GM10266 (cell line): Measurements from ENCODE around the gene STARD13.

ENCODE experiments used
- DNase-seq: peaks from one replicate; pipeline ENCODE4 v3.0.0; 2012; ENCODE audit errors: extremely low spot score
- TF ChIP-seq, protein P1 (sequence below): IDR thresholded peaks from 2 replicates; pipeline ENCODE4 v1.5.1; 2012; ENCODE audit warnings: mild to moderate bottlenecking, low read depth; ENCODE audit not compliant: control insufficient read depth, insufficient read depth; ENCODE audit errors: missing control alignments

The STARD13 gene

DNA sequence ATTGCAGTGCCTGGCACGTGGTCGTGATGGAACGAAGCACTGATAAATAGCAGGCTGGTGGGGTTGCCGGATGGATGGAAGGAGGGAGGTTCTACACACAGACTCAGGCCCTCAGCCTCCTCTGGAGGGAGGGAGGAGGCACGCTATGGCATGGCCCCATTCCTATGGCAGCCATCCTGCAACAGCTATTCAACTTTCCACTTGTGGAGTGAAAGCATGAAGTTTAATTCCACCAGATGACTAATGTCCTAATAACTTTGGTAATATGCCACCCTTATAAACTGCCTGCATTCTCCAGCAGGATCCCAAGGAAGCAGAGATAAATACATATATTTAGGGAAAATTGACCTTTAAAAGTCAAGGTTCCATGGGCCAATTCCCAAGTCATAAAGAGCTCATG lies 176.9 kb downstream of the STARD13 start:
- TF ChIP-seq, protein P1, sequence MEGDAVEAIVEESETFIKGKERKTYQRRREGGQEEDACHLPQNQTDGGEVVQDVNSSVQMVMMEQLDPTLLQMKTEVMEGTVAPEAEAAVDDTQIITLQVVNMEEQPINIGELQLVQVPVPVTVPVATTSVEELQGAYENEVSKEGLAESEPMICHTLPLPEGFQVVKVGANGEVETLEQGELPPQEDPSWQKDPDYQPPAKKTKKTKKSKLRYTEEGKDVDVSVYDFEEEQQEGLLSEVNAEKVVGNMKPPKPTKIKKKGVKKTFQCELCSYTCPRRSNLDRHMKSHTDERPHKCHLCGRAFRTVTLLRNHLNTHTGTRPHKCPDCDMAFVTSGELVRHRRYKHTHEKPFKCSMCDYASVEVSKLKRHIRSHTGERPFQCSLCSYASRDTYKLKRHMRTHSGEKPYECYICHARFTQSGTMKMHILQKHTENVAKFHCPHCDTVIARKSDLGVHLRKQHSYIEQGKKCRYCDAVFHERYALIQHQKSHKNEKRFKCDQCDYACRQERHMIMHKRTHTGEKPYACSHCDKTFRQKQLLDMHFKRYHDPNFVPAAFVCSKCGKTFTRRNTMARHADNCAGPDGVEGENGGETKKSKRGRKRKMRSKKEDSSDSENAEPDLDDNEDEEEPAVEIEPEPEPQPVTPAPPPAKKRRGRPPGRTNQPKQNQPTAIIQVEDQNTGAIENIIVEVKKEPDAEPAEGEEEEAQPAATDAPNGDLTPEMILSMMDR = no peak
- DNase-seq = no peak

DNA sequence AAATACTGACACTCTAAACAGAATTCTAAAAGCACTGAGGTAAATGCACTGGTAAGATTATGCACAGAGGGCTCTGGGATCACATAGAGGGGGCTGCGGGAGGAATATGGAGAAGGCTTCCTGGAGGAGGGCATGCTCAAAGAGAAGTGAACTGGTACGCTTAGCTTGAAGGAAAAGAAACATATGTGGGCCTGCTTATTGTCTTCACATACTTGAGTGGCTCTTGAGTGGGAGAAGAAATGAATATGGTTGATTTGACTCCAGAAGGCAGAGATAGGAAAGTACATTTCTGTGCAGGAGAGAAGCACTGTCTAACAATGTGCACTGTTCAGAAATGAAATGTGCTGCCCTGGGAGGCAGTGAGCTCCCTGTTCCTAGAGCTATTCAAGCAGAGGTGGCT lies 178.2 kb downstream of the STARD13 start:
- TF ChIP-seq, protein P1 = no peak
- no peak for DNase-seq

DNA sequence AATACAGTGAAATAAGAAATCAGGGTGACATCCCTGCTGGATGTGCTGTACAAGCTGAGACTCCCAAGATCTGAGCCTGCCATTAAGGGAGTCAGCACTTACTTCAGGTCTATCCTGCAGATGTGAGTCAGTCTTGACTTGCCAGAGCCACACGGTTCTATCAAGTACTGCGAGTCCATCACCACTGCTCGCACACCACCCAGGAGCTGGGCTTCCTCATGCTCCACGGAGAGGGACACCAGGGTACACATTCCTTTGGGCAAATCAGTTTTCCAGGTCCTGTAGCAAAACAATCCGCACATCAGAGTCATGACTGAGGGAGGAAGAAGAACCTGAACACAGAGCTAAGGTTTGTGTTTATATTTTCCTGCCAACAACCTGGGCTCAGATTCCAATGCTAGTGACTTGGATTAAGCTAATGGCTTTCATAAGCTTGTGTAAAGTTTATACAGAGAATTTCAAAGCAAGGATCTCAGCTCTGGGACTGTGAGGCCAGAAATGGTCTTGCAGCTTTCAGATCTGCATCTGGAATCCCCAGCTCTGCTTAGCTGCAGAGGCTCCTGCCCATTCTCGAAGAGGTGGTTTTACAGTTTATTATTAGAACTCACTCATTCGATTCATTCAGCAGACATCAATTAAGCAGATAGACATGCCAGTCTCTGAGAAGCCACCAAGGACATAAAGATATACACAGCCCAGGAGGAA lies 178.7 kb downstream of the STARD13 start:
- TF ChIP-seq, protein P1 = no peak
- peak; percentile 33 for DNase-seq

DNA sequence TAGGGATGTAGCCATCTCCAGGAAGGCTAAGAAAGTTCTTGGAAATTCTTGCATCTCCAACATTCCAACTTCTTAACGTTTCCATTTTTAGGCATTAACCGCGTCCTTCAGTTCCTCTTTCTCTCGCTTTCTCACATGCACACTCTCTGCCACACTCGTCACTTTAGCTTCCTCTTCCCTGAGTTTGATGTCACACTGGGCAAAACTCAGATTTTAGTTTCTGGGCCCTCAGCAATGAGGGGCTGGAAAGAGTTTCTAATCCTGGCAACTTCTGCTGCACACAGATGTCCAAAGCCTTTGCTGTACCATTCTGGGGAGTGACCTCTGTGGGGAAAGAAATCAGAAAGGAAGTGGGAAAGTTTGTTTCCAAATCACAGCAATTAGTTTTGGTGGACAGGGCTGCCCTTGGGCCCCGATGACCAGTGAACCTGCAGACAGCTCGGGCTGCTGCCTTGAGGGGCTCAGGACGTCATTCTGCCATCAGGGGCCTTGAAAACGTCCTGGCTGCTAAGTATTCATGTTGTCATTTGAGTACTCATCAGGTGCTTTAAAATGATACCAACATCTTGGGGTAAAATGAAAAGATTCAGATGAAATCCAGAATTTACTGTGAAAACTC lies 180.1 kb downstream of the STARD13 start:
- DNase-seq = no peak

DNA sequence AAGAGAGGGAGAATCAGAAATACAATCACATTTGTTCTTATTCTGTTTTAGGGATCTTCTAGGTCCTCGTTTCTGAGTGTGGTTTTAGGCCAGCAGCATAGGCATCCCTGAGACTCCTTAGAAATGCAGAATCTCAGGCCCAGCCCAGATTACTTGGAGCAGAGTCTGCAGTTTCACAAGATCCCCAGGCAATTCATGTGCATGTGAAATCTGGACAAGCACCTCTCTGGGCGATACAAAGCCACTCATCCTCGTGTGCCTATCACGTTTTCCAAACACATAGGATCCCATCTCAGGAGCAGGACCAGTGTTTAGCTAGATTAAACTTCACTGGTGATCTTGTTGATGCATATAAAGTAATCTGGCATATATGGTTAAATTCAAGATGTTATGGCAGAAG lies 182.1 kb downstream of the STARD13 start:
- no peak for DNase-seq
- TF ChIP-seq, protein P1 = no peak

More for the DNA sequence above, 180.1 kb downstream of the STARD13 start:
- TF ChIP-seq, protein P1 = no peak

DNA sequence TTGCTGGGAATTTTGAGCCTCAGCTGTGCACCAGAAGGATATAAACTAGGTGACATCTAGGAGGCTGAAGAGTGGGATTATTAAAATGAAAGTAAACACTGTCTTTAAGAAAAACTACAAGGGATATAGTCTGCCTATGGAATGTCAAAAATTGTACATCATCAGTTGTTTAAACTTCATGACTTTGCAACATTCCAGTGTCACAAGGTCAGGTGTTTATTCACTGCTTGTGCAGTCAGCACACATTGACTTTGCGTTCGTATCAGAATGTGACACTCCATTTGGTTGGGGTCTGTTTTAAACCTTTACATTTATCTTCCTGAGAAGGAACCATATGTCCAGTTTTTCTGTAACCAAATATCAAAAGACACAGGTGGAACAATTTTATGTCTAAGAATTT lies 183.7 kb downstream of the STARD13 start:
- TF ChIP-seq, protein P1 = no peak
- DNase-seq = no peak

DNA sequence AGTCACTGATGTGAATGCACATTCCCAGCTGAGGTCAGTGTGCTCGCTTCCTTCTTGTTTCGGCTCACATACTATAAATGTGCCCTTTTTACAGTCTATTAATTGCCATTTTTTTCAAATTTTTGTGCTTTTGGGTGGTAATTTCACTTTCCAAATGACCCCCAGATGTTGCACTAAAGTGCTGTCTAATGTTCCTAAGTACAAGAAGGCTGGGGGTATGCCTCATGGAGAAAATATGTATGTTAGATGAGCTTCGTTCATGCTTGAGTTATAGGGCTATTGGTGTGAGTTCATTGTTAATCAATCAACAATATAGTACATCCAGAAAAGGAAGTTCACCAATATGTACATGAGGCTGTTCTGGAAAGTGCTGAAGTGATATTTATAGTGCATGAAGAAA lies 184.7 kb downstream of the STARD13 start:
- no peak for DNase-seq
- TF ChIP-seq, protein P1 = no peak
